ENCODE data around the gene UBE2B. TPM values are rescaled to one million over a fixed set of nuclear protein-coding genes. Genes with fewer than 3 reads are reported as not detected.

Gene UBE2B
- total RNA-seq, 1 experiment from 2014 or later: 97.8 TPM

DNA sequence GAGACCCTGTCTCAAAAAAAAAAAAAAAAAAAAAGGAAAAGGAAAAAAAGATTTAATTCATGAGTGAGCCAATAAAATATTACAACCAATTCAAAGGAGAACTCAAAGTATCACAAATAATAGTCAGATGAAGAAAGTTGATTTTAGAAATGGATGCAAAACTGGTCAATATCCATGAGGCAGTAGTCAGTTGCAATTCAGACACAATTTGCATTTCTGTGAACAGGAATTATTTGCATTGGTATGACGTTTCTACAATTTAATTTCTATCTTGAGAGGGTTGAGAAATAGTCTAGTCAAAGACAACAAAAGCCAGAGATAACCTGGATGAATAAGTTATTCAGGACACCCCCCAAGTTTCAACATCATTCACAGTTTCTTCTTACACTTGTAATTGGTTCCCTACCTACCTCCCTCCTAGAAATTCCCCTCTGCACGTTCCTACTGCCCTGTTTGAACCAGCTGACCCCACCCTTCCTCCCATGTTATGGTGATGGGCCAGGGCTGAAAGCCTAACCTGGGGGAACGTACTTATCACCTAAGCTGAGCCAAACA, 68.9 kb downstream of the UBE2B start:
- Histone ChIP-seq H3K9me3 (ENCODE audit: control insufficient read depth, insufficient read depth, low read depth, low read length) (no peaks in the 10 kb centered on the region), H3K4me1 (ENCODE audit: control insufficient read depth, insufficient read depth, low read length) (peaks cover 25% of the 10 kb centered on the region), H3K27me3 (ENCODE audit: control insufficient read depth, insufficient read depth, low read length) (no peaks in the 10 kb centered on the region), H3K4me3 (ENCODE audit: low read depth in 2 of 2, low read length in 2 of 2) (no peak overlapping the region), H3K36me3 (ENCODE audit: control insufficient read depth, insufficient read depth, low read length) (no peaks in the 10 kb centered on the region), H3K27ac (ENCODE audit: low read length) (no peak overlapping the region)
- DNase-seq (ENCODE audit: low read depth, low spot score): no peak
- BruUV-seq (replicated peaks): no TSS peak
- ChIA-PET CTCF (no interaction called here), POLR2A (interaction anchor here (0.7 kb wide), 1 partner anchor 72 kb away, joined by 8 read pairs; no protein-coding TSS in a partner anchor)
- no peak for ATAC-seq
- intact Hi-C loops (cut with micrococcal nuclease; ENCODE audit: unreplicated experiment) (no loop called here), in situ Hi-C loops (cut with HindIII; ENCODE audit: low pct_unique_long_range_greater_than_20kb, low sequenced_read_pairs) (no loop called here)
- TF ChIP-seq SIN3A (IDR thresholded peaks at IDR 0.05; ENCODE audit: borderline replicate concordance, insufficient read depth, low read depth, low read length) (no peak), POLR2AphosphoS5 (IDR thresholded peaks at IDR 0.05; ENCODE audit: low read depth, low read length) (no peak), TCF7L2 (IDR thresholded peaks at IDR 0.05; ENCODE audit: low read depth, low read length) (no peak)
- TF ChIP-seq, protein P1, sequence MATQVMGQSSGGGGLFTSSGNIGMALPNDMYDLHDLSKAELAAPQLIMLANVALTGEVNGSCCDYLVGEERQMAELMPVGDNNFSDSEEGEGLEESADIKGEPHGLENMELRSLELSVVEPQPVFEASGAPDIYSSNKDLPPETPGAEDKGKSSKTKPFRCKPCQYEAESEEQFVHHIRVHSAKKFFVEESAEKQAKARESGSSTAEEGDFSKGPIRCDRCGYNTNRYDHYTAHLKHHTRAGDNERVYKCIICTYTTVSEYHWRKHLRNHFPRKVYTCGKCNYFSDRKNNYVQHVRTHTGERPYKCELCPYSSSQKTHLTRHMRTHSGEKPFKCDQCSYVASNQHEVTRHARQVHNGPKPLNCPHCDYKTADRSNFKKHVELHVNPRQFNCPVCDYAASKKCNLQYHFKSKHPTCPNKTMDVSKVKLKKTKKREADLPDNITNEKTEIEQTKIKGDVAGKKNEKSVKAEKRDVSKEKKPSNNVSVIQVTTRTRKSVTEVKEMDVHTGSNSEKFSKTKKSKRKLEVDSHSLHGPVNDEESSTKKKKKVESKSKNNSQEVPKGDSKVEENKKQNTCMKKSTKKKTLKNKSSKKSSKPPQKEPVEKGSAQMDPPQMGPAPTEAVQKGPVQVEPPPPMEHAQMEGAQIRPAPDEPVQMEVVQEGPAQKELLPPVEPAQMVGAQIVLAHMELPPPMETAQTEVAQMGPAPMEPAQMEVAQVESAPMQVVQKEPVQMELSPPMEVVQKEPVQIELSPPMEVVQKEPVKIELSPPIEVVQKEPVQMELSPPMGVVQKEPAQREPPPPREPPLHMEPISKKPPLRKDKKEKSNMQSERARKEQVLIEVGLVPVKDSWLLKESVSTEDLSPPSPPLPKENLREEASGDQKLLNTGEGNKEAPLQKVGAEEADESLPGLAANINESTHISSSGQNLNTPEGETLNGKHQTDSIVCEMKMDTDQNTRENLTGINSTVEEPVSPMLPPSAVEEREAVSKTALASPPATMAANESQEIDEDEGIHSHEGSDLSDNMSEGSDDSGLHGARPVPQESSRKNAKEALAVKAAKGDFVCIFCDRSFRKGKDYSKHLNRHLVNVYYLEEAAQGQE (IDR thresholded peaks at IDR 0.05; ENCODE audit: insufficient read depth in 1 of 2, low read depth in 2 of 2, low read length in 1 of 2): no peak
- TF ChIP-seq, protein P2, sequence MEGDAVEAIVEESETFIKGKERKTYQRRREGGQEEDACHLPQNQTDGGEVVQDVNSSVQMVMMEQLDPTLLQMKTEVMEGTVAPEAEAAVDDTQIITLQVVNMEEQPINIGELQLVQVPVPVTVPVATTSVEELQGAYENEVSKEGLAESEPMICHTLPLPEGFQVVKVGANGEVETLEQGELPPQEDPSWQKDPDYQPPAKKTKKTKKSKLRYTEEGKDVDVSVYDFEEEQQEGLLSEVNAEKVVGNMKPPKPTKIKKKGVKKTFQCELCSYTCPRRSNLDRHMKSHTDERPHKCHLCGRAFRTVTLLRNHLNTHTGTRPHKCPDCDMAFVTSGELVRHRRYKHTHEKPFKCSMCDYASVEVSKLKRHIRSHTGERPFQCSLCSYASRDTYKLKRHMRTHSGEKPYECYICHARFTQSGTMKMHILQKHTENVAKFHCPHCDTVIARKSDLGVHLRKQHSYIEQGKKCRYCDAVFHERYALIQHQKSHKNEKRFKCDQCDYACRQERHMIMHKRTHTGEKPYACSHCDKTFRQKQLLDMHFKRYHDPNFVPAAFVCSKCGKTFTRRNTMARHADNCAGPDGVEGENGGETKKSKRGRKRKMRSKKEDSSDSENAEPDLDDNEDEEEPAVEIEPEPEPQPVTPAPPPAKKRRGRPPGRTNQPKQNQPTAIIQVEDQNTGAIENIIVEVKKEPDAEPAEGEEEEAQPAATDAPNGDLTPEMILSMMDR (IDR thresholded peaks at IDR 0.05): no peak

Other genes starting within 250 kb of the UBE2B start
- gene SKP1, start 194.6 kb upstream of the UBE2B start, total RNA-seq (2021; ENCODE audit: unreplicated experiment): 301 TPM
- gene PPP2CA, start 145.5 kb upstream of the UBE2B start, total RNA-seq (2021; ENCODE audit: unreplicated experiment): 184 TPM
- gene CDKL3, start 4.4 kb upstream of the UBE2B start, total RNA-seq (2021; ENCODE audit: unreplicated experiment): 2.5 TPM
- 43.6 TPM for gene CDKN2AIPNL, start 40.3 kb downstream of the UBE2B start, total RNA-seq (2021; ENCODE audit: unreplicated experiment)
- gene JADE2, start 154.1 kb downstream of the UBE2B start, total RNA-seq (2021; ENCODE audit: unreplicated experiment): 80.0 TPM